GM12878 (cell line): ENCODE data around the gene PMM1. TPM values are rescaled to one million over a fixed set of nuclear protein-coding genes. Genes with fewer than 3 reads are reported as not detected.

Experiments
- ATAC-seq: fragments of 200-7000 bp; cut with Tn5 transposase; 3 replicates; pipeline ENCODE4 v1.9.1; 2020; ENCODE audit warnings: mild to moderate bottlenecking, moderate library complexity
- BruUV-seq: library from RNA; stranded (reverse); fragments of 400-500 nt; replicated peaks from 2 replicates; lab custom pipeline; 2021; lab: Mats Ljungman, UMichigan
- CTCF ChIA-PET: fragments of 300-600 bp; sonication (Branson Sonifier 250); formaldehyde crosslinking; extraction: SDS; loops from one replicate; lab custom pipeline; 2021; ENCODE audit warnings: inconsistent platforms; lab: Yijun Ruan, JAX
- POLR2A ChIA-PET: fragments of 350-600 bp; formaldehyde crosslinking; extraction: SDS; loops from one replicate; lab custom pipeline; 2021; ENCODE audit warnings: inconsistent platforms; lab: Charles Lee
- RAD21 ChIA-PET: fragments of 300-600 bp; sonication (Branson Sonifier 250); formaldehyde crosslinking; loops from one replicate; lab custom pipeline; 2023; ENCODE audit warnings: antibody characterized with exemption; ENCODE audit not compliant: unreplicated experiment; lab: Charles Lee
- SMC1A ChIA-PET: fragments of 300-600 bp; sonication (Branson Sonifier 250); formaldehyde crosslinking; loops from one replicate; lab custom pipeline; 2023; ENCODE audit not compliant: unreplicated experiment, uncharacterized antibody; lab: Charles Lee
- DNase-seq: peaks from one replicate; pipeline ENCODE4 v3.0.0-alpha.2; 2011; ENCODE audit warnings: low read depth, low spot score
- FAIRE-seq: peaks from 3 replicates; lab custom pipeline; 2011; peaks lifted over from hg19 to GRCh38; lab: Jason Lieb, UNC
- H2AFZ ChIP-seq: 2 replicates; pipeline ENCODE4 v1.6.0; 2011; ENCODE audit warnings: low read depth, low read length, control low read depth; ENCODE audit not compliant: control insufficient read depth
- H3K27ac ChIP-seq: 2 replicates; pipeline ENCODE4 v1.5.1; 2011; ENCODE audit warnings: control low read depth; ENCODE audit not compliant: control insufficient read depth, insufficient read depth
- H3K27me3 ChIP-seq, 2 experiments: replicated peaks in 1 of 2; 2 replicates each; pipeline versions ENCODE4 v1.6.0 to v1.6.1; 2011; ENCODE audit warnings: low read length in 1 of 2; ENCODE audit not compliant: control insufficient read depth in 2 of 2, insufficient read depth in 2 of 2
- H3K36me3 ChIP-seq, 2 experiments: 2 replicates each; pipeline ENCODE4 v1.5.1; 2011; ENCODE audit warnings: low read length in 1 of 2; ENCODE audit not compliant: control insufficient read depth in 2 of 2, insufficient read depth in 2 of 2
- H3K4me1 ChIP-seq: 2 replicates; pipeline ENCODE4 v1.6.1; 2011; ENCODE audit warnings: mild to moderate bottlenecking, low read length, moderate library complexity, mixed read lengths; ENCODE audit not compliant: control insufficient read depth, insufficient read depth
- H3K4me2 ChIP-seq: 2 replicates; pipeline ENCODE4 v1.6.0; 2011; ENCODE audit warnings: control low read depth; ENCODE audit not compliant: control insufficient read depth, insufficient read depth
- H3K4me3 ChIP-seq: fragments of 200-600 bp; sonication (generic); 2 replicates; pipeline ENCODE4 v1.5.1; 2016
- H3K79me2 ChIP-seq: 2 replicates; pipeline ENCODE4 v1.6.0; 2011; ENCODE audit warnings: low read length; ENCODE audit not compliant: control insufficient read depth, insufficient read depth
- H3K9ac ChIP-seq: 2 replicates; pipeline ENCODE4 v1.8.0; 2011; ENCODE audit warnings: low read length, control low read depth, mixed read lengths; ENCODE audit not compliant: control insufficient read depth, insufficient read depth
- H3K9me3 ChIP-seq: replicated peaks from 3 replicates; pipeline ENCODE4 v1.5.1; 2011; ENCODE audit warnings: mild to moderate bottlenecking, low read length; ENCODE audit not compliant: control insufficient read depth, insufficient read depth
- H4K20me1 ChIP-seq: 2 replicates; pipeline ENCODE4 v1.6.0; 2011; ENCODE audit not compliant: control insufficient read depth, insufficient read depth
- CBFB ChIP-seq: IDR thresholded peaks from 2 replicates; pipeline ENCODE4 v1.6.1; 2016; ENCODE audit warnings: antibody characterized with exemption, low read depth
- MXI1 ChIP-seq: fragments of 150-350 bp; IDR thresholded peaks from 2 replicates; pipeline ENCODE4 v1.6.1; 2011; ENCODE audit warnings: low read depth, mild to moderate bottlenecking, inconsistent platforms, low read length, improper control_type of control experiment
- NR2C1 ChIP-seq: fragments of 450-650 bp; IDR thresholded peaks from 2 replicates; pipeline ENCODE4 v1.6.1; 2017; ENCODE audit warnings: antibody characterized with exemption, mild to moderate bottlenecking, moderate library complexity
- RUNX3 ChIP-seq: IDR thresholded peaks from 2 replicates; pipeline ENCODE4 v1.6.1; 2012; ENCODE audit warnings: low read length, inconsistent platforms
- SIN3A ChIP-seq: IDR thresholded peaks from 2 replicates; pipeline ENCODE4 v1.6.1; 2012; ENCODE audit warnings: low read depth, low read length, improper control_type of control experiment
- SMAD1 ChIP-seq: fragments of 450-650 bp; IDR thresholded peaks from 2 replicates; pipeline ENCODE4 v1.6.1; 2018; ENCODE audit warnings: mild to moderate bottlenecking, low read depth; ENCODE audit not compliant: partially characterized antibody
- SMARCA5 ChIP-seq: fragments of 450-650 bp; IDR thresholded peaks from 2 replicates; pipeline ENCODE4 v1.6.1; 2017; ENCODE audit warnings: mild to moderate bottlenecking
- SRF ChIP-seq, 2 experiments: IDR thresholded peaks; 2 replicates each; pipeline ENCODE4 v1.6.1; 2011; ENCODE audit warnings: low read depth in 2 of 2, low read length in 2 of 2, mild to moderate bottlenecking in 1 of 2, moderate library complexity in 1 of 2
- TCF7 ChIP-seq: IDR thresholded peaks from 2 replicates; pipeline ENCODE4 v1.6.1; 2014; ENCODE audit warnings: antibody characterized with exemption, borderline replicate concordance
- ZNF24 ChIP-seq: fragments of 450-650 bp; IDR thresholded peaks from 2 replicates; pipeline ENCODE4 v1.6.1; 2017; ENCODE audit warnings: antibody characterized with exemption, mild to moderate bottlenecking
- ZNF274 ChIP-seq: IDR thresholded peaks from one replicate; pipeline ENCODE4 v1.8.0; 2011; ENCODE audit not compliant: insufficient read length, insufficient read depth
- WGBS: methylation state at CpG from one replicate; pipeline ENCODE4 v1.1.6; 2016; ENCODE audit warnings: low lambda C conversion rate; ENCODE audit not compliant: insufficient replicate concordance, insufficient coverage; ENCODE audit errors: missing lambda C conversion rate; 5-methylcytosine and 5-hydroxymethylcytosine counted together
- in situ Hi-C: fragments of 300-500 bp; cut with MboI; formaldehyde crosslinking; loops from 9 replicates; pipeline ENCODE4 v1.14.3; 2018; ENCODE audit warnings: mixed read lengths
- intact Hi-C: fragments of 100-400 bp; cut with micrococcal nuclease; formaldehyde crosslinking; loops from one replicate; pipeline ENCODE4 v1.14.2; 2022; ENCODE audit not compliant: unreplicated experiment
- polyA plus RNA-seq, 11 experiments: library from polyadenylated mRNA; depleted of rRNA in 4 of 11; unstranded in 6 of 11; stranded (reverse) in 5 of 11; fragments of >200 nt; fragmentation: Nextera tagmentation in 4 of 11; fragmentation: Illumina TruSeq in 1 of 11; extraction: Ambion mirVana in 4 of 11; extraction: Trizol in 1 of 11; gene quantifications; 1 replicate in 1 of 11; 2 replicates in 10 of 11; pipeline versions ENCODE4 v1.2.1 to v1.2.3, GENCODE V29; 2011 to 2016; ENCODE audit warnings: inconsistent platforms in 2 of 11, missing spikeins in 2 of 11, low read depth in 1 of 11
- total RNA-seq, 4 experiments: library from RNA; depleted of rRNA in 3 of 4; stranded (reverse); fragments of >200 nt in 3 of 4; fragmentation: Illumina TruSeq in 1 of 4; extraction: Trizol in 1 of 4; gene quantifications; 2 replicates each; pipeline versions ENCODE4 v1.2.1 to v1.2.3, GENCODE V29; 2013 to 2021
- TF ChIP-seq, protein P1 (sequence below): fragments of 450-650 bp; conservative IDR thresholded peaks from 2 replicates; pipeline ENCODE4 v1.6.1; 2017; ENCODE audit warnings: mild to moderate bottlenecking, moderate library complexity
- TF ChIP-seq, protein P2 (sequence below): fragments of 150-350 bp; IDR thresholded peaks from 2 replicates; pipeline ENCODE4 v1.6.1; 2016; ENCODE audit warnings: low read depth, low read length

Gene PMM1
- total and polyA plus RNA-seq, 10 of the 15 experiments (the other 5 are each of a cell fraction or from before 2014, with no cell fraction given) = 8.2 to 32.2 (median 16.9) TPM

DNA sequence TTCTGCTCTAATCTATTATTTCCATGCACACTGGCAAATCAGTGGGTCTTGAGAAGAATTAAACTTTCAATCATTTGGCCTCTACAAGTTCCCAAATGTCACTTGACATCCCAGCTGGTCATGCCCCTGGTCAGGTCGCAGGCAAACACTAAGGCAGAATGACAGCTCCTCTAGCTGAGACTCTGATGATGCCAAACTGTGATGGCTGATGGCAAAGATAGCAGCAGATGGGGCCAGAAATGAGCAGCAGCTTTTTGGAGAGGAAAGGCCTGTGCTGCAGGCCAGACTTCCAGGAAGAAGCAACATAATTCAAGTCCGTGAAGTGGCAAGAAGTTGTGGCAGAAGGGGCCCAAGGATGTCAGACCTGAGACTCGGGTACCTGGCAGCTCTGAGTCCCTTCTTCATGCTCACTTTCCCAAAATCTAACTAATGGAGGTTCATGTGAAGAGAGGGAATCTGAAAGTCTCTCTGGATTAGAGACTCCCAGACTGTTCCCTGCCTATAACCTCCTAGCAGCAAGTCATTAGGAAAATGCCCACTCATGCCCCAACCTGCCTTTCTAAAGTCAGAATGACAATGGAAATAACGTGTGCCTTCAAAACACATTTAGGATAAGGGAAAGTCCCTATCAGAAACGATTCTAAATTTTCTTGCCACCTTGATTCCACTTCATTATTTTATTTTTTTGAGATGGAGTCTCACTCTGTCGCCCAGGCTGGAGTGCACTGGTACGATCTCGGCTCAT lies 9.4 kb upstream of the PMM1 start:
- Histone ChIP-seq H4K20me1 (peaks cover 7% of the 10 kb centered on the region; the same call in 1 of the 2 replicates), H3K4me1 (peaks cover 11% of the 10 kb centered on the region), H3K4me3 (no peak overlapping the region), H3K27ac (no peak overlapping the region), H3K9ac (no peak overlapping the region), H3K36me3 (peaks cover 8 to 22% of the 10 kb centered on the region in 2 experiments; a peak in 3 of 4 replicates), H2AFZ (no peak overlapping the region), H3K79me2 (no peaks in the 10 kb centered on the region), H3K9me3 (no peaks in the 10 kb centered on the region; the same call in 2 of the 3 replicates), H3K27me3 (no peaks in the 10 kb centered on the region), H3K4me2 (no peak overlapping the region)
- ChIA-PET CTCF (interaction anchor here (0.6 to 3.2 kb wide), 7 partner anchors 10 to 193 kb away, joined by 3 to 46 read pairs (median 7); partner anchors contain the start of genes PMM1 and POLR3H), SMC1A (interaction anchor here (0.9 to 2.6 kb wide), 3 partner anchors 9 to 55 kb away, joined by 3 to 7 read pairs (median 4); partner anchors contain the start of gene PMM1), POLR2A (interaction anchor here (1.0 kb wide), 1 partner anchor 9 kb away, joined by 3 read pairs; the partner anchor contains the start of gene PMM1), RAD21 (interaction anchor here (0.7 to 1.7 kb wide), 4 partner anchors 9 to 195 kb away, joined by 3 to 6 read pairs (median 4); partner anchors contain the start of genes DESI1 and XRCC6)
- intact Hi-C loops (loop anchor here (5.0 kb wide), 1 partner anchor 57 kb away; the partner anchor contains the start of gene POLR3H), in situ Hi-C loops (no loop called here)
- ATAC-seq (no peak), DNase-seq (no peak), FAIRE-seq (no peak)
- no TSS peak for BruUV-seq
- TF ChIP-seq CBFB = no peak
- TF ChIP-seq SMAD1 = no peak
- TF ChIP-seq NR2C1 = no peak
- no peak for TF ChIP-seq ZNF24
- TF ChIP-seq, protein P1, sequence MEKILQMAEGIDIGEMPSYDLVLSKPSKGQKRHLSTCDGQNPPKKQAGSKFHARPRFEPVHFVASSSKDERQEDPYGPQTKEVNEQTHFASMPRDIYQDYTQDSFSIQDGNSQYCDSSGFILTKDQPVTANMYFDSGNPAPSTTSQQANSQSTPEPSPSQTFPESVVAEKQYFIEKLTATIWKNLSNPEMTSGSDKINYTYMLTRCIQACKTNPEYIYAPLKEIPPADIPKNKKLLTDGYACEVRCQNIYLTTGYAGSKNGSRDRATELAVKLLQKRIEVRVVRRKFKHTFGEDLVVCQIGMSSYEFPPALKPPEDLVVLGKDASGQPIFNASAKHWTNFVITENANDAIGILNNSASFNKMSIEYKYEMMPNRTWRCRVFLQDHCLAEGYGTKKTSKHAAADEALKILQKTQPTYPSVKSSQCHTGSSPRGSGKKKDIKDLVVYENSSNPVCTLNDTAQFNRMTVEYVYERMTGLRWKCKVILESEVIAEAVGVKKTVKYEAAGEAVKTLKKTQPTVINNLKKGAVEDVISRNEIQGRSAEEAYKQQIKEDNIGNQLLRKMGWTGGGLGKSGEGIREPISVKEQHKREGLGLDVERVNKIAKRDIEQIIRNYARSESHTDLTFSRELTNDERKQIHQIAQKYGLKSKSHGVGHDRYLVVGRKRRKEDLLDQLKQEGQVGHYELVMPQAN = no peak
- TF ChIP-seq SIN3A = no peak
- no peak for TF ChIP-seq SRF (IDR thresholded peaks at IDR 0.05; ENCODE audit: low read depth in 2 of 2, low read length in 2 of 2)
- no peak for TF ChIP-seq RUNX3
- TF ChIP-seq TCF7 = no peak
- TF ChIP-seq MXI1 = no peak
- TF ChIP-seq, protein P2, sequence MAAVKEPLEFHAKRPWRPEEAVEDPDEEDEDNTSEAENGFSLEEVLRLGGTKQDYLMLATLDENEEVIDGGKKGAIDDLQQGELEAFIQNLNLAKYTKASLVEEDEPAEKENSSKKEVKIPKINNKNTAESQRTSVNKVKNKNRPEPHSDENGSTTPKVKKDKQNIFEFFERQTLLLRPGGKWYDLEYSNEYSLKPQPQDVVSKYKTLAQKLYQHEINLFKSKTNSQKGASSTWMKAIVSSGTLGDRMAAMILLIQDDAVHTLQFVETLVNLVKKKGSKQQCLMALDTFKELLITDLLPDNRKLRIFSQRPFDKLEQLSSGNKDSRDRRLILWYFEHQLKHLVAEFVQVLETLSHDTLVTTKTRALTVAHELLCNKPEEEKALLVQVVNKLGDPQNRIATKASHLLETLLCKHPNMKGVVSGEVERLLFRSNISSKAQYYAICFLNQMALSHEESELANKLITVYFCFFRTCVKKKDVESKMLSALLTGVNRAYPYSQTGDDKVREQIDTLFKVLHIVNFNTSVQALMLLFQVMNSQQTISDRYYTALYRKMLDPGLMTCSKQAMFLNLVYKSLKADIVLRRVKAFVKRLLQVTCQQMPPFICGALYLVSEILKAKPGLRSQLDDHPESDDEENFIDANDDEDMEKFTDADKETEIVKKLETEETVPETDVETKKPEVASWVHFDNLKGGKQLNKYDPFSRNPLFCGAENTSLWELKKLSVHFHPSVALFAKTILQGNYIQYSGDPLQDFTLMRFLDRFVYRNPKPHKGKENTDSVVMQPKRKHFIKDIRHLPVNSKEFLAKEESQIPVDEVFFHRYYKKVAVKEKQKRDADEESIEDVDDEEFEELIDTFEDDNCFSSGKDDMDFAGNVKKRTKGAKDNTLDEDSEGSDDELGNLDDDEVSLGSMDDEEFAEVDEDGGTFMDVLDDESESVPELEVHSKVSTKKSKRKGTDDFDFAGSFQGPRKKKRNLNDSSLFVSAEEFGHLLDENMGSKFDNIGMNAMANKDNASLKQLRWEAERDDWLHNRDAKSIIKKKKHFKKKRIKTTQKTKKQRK = no peak
- no peak for TF ChIP-seq SMARCA5
- no peak for TF ChIP-seq ZNF274
- WGBS = 87% methylated on average over 8 of the region's 8 CpGs
